Measurements from ENCODE around the gene NOTUM.

GRCh38 chr17:81934850-81935708 lies 25.9 kb downstream of the NOTUM start:
- no peak for TF ChIP-seq EP300 (IDR thresholded peaks at IDR 0.05)
- no peak for TF ChIP-seq CTCF (IDR thresholded peaks at IDR 0.05)
- TF ChIP-seq POLR2A (IDR thresholded peaks at IDR 0.05) = no peak

Measured in ovary (tissue), 3 donors.